Lung microvascular endothelial cell (primary cell): ENCODE results near the gene WDR31. TPM values are rescaled to one million over a fixed set of nuclear protein-coding genes. Genes with fewer than 3 reads are reported as not detected.
"Not testable (repeated sequence)": the region's sequence is repeated elsewhere in the genome, so short reads cannot be mapped to it uniquely, and the experiment has no call there.

Experiments used
- DNase-seq, 2 donors: peaks; one replicate each; pipeline versions ENCODE4 v3.0.0 to v3.0.0-alpha.2; 2010; ENCODE audit warnings: low read depth in 2 of 2
- total RNA-seq: library from RNA; depleted of rRNA; stranded (reverse); fragments of >200 nt; gene quantifications from 2 replicates; pipeline ENCODE4 v1.2.1, GENCODE V29; 2014

The WDR31 gene
- 0.20 and 0.22 TPM in 2 replicates for total RNA-seq

DNA sequence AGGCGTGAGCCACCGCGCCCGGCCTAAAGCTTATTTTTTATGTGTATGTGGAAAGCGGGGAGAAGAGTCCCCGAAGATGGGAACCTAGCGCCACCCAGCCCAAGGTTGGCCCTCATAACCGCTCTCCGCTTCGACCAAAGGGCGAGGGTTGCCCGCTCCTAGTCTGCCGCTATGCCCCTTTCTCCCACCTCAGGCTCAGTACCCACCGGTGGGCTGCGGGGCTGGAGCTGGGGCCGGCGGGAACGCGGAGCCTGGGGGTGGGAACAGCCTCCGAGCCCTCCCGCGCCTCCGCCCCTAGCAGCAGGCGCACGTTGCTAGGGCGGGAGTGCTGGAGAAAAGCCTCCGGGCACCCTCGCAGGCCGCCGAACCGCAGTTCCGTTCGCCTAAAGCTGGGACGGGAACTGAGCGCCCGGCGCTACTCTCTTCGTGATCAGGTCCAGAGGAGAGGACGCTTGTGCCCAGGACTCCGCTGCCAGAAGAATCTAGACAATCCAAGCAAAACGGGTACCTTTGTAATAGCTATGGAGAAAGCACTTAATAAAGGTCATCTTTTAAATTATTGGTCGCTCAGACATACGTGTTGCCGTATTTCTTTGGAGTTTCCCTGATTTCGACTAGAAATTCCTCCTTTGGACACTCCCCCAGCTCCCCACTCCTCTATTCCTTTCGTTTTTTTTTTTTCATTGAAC is at the start of gene WDR31:
TSS of gene WDR31 (minus strand) at position 265 of the 689 bp plus-strand sequence. CDS start 8,253 bp downstream, outside the sequence.
- DNase-seq, result peak; percentile 92 to 94

DNA sequence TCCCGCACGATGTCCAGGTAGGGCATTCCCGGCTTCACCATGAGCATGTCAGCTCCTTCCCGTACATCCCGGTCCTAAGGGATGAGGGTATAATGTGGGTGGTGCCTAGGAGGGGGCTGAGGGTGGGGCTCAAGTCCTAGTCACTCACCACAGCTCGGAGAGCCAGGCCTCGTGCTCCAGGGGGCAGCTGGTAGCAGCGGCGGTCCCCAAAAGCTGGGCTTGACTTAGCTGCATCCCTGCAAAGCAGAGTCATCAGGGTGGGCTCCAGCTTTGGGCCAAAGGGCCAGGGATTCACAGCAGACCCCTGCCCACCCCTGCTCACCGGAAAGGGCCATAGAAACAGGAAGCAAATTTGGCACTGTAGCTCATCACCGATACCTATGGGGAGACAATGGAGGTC is 49.4 kb upstream of the WDR31 start:
- no peak for DNase-seq

GRCh38 chr9:113388833-113389232 is 48.8 kb upstream of the WDR31 start:
- DNase-seq, result no peak

- no peak for DNase-seq
These were observed 47.6 kb upstream of the WDR31 start for GRCh38 chr9:113387560-113388230.

DNA sequence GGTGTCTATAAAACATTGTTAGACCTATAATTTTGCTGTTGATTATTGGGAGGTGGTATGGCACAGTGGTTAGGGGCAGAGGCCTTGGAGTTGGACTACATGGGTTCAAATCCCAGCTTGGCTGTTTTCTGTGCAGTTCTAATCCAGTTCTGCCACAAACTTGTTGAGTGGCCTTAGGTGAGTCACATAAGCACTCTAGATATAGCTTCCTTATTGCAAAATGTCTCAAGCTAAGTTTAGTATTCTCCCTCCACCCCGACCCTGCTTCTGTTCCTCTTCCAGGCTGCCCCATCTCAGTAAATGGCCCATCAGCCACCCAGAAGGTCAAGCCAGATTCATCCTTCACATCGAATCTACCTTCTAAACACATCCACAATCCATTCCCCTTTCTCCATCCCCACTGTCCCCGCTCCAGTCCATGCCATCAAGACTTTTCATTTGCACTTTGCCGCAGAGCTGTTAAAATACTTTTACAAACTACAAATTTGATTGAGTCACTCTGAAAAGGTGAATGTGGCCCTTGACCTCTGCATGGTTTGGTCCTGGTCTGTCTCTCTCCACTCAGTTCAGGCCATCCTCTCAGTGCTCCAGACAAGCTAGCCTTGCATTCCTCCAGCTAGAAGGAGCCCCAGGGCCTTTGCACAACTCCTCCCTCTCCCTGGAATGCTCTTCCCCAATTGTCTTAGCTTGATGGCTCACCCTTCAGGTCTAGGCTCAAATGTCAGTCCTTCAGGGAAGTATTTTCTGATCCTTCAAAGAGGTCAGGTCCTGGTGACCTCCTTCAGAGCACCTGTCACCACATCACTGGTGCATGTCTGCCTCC is 46.7 kb upstream of the WDR31 start:
- no peak for DNase-seq

DNA sequence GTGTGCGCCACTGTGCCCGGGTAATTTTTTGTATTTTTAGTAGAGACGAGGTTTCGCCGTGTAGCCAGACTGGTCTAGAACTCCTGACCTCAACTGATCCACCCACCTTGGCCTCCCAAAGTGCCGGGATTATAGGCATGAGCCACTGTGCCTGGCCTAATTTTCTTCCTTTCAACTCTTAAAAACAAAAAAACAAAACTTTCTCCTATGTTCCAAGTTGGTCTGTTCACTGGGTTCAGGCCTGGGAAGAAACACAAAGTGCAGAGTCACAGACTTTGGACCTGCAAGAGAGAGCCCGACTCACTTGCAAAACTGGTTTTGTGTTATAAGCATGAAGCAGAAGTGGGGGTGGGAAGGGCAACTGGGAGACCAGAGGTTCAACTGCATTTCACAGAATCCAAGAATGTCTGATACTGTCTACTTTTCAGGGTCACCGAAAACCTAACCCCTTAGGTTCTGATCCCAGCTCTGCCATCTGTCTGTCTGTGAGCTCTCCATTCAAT is 41.9 kb upstream of the WDR31 start:
- DNase-seq, result no peak

GRCh38 chr9:113381441-113381840 is 41.4 kb upstream of the WDR31 start:
- not testable (repeated sequence) for DNase-seq

GRCh38 chr9:113380869-113381378 is 40.8 kb upstream of the WDR31 start:
- no peak for DNase-seq

DNA sequence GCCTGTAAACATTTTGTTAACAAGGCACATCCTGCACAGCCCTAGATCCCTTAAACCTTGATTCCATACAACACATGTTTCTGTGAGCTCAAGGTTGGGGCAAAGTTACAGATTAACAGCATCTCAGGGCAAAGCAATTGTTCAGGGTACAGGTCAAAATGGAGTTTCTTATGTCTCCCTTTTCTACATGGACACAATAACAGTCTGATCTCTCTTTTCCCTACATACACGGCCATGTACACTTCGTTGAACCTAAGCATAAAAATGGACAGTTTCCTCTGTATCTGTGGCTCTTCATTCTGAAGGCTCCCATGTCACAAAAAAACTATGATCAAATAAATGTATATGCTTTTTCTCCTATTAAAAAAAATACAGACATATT is 39.7 kb upstream of the WDR31 start:
- not testable (repeated sequence) for DNase-seq

GRCh38 chr9:113379094-113379828 is 39.2 kb upstream of the WDR31 start:
- DNase-seq, result not testable (repeated sequence)

GRCh38 chr9:113376634-113377567 is 36.8 kb upstream of the WDR31 start, which contains the start of gene HDHD3:
Gene HDHD3, minus strand, starts transcription at chr9:113376986. Its CDS starts 2,632 bp downstream, at chr9:113374354.
- peak; percentile 63 to 70 for DNase-seq

GRCh38 chr9:113375057-113376023 is 35.3 kb upstream of the WDR31 start:
- peak in 1 of 2 donors; percentile 11 for DNase-seq

DNA sequence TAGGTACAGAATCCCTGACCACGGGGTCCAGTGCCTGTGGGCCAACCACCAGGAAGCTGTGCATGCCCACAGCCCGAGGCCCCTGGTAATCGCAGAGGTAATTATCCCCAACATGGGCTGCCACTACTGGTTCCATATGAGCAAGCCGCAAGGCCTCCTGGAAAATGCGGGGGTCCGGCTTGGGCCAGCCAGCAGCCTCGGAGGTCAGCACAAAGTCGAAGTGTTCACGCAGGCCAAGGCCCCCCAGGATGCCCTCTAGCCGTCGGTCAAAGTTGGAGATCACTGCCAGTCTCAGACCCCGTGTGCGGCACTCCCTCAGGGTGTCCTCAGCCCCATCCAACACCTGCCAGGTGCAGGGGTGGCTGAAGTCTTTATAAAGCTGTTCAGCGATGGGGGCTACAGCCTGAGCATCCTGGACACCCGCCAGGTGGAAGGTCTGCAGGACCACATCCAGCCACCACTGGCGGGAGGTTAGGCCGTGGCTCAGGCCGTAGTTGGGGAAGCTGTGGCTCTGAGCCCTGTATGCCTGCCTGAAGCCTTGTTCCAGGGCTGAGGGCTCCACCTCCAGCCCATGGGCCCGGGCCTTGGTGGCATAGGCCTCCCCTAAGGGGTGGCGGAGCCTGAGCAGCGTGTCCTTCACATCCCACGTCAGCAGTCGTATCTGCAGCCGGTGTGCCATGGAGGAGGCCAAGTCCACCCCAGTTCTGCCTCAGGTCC is 33.8 kb upstream of the WDR31 start:
- DNase-seq, result no peak

DNA sequence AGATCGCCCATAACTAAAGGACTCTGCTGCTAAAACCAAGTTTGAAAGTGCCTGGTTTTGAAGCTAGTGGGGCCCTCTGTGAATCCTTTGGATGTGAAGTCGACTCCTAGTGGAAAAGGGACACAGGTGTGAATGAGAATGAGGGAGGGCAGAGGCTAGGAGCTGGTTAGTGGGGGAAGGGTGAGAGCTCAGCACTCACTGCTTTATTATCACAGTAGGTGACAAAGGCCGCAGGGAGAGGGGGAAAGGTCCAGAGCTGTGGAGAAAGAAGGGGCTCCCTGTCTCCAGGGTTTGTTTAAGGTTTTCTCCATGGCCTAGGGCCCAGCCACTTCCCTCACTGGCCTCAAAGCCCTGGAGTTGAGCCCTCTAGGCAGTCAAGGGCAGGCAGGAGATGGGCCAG is 33.2 kb upstream of the WDR31 start:
- no peak for DNase-seq

DNA sequence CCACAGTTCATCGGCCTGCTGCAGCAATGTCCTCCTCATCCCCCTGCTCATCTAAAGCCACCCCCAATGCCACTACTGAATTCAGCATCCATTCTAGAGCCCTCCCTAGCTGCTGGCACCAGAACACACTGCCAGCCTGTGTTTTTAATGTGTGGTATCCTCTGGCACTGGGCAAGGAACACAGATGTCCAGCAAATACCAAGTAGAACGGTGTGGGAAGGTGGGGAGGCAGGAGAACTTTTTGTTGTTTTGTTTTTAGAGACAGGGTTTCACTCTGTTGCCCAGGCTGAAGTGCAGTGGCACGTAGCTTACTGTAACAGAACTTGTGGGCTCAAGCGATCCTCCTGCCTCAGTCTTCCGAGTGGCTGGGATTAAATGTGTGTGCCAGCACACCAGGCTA is 32.0 kb upstream of the WDR31 start:
- DNase-seq, result no peak

- DNase-seq, result no peak
These were observed 30.8 kb upstream of the WDR31 start for GRCh38 chr9:113370806-113371325.

DNA sequence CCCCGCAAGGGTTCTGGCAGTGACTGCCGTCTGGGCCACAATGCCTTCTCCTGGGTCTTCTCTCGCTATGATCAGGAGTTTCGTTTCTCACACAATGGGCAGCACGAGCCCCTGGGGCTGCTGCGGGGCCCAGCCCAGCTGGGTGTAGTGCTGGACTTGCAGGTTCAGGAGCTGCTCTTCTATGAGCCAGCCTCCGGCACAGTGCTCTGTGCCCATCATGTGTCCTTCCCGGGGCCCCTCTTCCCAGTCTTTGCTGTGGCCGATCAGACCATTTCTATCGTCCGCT is 29.7 kb upstream of the WDR31 start:
- DNase-seq, result no peak
